Epithelial cell of esophagus (primary cell): ENCODE results near the gene GABBR2.
"Not testable (repeated sequence)": the region's sequence is repeated elsewhere in the genome, so short reads cannot be mapped to it uniquely, and the experiment has no call there.

ENCODE experiments used
- DNase-seq: peaks from one replicate; pipeline ENCODE4 v3.0.0; 2010; ENCODE audit warnings: low read depth
- H3K4me3 ChIP-seq: 2 replicates; pipeline ENCODE4 v1.5.1; 2011; ENCODE audit warnings: mild to moderate bottlenecking, low read length, control low read depth
- TF ChIP-seq, protein P1 (sequence below): IDR thresholded peaks from 2 replicates; pipeline ENCODE4 v1.5.1; 2011; ENCODE audit warnings: low read depth, mild to moderate bottlenecking, low read length, control low read depth, inconsistent platforms; ENCODE audit not compliant: insufficient read depth; ENCODE audit errors: missing control alignments

The GABBR2 gene

DNA sequence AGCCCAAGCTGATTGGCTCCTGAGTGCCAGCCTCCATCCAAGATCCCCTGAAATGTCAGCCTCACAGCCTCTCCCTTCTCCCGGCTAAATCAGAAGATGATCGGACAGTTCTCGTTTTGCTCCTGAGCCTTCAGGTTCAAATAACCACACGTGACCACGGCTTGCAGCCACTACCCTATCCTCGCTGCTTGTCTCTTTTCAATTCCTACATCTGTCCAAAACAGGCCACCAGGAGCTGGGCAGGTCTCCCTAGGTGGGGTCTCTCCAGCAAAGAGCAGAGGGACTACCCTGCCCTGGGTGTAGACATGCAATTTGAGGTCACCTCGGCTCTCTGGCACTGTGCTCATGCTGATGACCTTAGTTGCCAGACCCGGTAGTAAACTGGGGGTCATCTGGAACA lies 229.3 kb downstream of the GABBR2 start:
- TF ChIP-seq, protein P1, sequence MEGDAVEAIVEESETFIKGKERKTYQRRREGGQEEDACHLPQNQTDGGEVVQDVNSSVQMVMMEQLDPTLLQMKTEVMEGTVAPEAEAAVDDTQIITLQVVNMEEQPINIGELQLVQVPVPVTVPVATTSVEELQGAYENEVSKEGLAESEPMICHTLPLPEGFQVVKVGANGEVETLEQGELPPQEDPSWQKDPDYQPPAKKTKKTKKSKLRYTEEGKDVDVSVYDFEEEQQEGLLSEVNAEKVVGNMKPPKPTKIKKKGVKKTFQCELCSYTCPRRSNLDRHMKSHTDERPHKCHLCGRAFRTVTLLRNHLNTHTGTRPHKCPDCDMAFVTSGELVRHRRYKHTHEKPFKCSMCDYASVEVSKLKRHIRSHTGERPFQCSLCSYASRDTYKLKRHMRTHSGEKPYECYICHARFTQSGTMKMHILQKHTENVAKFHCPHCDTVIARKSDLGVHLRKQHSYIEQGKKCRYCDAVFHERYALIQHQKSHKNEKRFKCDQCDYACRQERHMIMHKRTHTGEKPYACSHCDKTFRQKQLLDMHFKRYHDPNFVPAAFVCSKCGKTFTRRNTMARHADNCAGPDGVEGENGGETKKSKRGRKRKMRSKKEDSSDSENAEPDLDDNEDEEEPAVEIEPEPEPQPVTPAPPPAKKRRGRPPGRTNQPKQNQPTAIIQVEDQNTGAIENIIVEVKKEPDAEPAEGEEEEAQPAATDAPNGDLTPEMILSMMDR: no peak
- no peak overlapping the region for H3K4me3 ChIP-seq
- DNase-seq: no peak

DNA sequence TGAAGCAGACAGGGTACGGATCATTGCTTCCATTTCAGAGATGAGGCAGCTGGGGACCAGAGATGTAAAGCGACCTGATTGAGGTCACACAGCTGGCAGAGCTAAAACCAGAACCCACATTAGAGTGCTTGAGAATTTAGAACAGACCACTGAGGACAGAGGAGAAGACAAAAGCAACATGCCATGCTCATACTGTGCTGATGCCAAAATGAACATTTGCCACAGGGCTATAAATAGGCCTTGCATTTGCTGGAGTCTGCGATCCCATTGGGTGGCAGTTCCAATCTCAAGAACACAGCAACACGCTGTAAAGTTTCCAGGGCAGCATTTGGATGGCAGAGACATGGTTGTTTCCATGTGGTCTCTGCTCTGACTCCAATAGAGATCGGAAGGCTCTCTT lies 230.9 kb downstream of the GABBR2 start:
- H3K4me3 ChIP-seq: no peak overlapping the region
- no peak for DNase-seq
- TF ChIP-seq, protein P1: no peak

DNA sequence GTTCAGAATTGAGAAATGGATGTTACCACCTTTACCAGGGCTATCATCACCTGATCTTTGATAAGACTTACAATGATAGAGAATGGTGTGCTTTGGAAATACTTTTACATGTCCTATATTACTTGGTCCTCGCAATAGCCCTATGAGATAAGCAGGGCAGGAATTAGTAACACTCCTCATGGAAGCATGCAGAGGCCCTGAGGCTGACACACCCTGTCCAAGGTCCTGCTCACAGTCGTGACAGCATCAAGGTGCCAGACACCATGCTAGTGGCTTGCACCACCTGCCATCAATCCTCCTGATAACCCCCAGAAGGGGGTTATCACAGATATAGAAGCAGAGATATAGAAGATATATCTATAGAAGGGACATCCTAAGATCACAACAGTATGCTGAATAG lies 236.5 kb downstream of the GABBR2 start:
- DNase-seq: peak; percentile 57
- no peak overlapping the region for H3K4me3 ChIP-seq
- TF ChIP-seq, protein P1: no peak

DNA sequence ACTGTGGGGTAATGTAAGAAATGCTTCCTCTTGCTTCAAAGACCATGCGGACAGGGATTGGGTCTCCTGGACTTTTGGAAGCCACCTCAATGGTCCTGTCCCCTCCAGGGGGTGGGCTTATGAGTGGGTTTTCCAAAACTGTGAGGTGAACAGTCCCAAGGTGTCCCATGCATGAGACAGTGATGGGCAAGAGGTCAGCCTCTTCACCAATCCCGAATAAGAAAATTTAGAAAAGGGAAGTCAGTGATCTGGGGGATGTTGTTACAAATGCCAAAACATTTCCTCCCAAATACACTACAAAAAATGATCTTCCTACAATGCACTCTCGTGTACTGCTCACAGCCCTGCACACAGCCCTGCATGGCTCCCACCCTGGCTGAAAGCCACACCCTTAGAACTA lies 237.6 kb downstream of the GABBR2 start:
- no peak for DNase-seq
- H3K4me3 ChIP-seq: no peak overlapping the region
- TF ChIP-seq, protein P1: no peak

DNA sequence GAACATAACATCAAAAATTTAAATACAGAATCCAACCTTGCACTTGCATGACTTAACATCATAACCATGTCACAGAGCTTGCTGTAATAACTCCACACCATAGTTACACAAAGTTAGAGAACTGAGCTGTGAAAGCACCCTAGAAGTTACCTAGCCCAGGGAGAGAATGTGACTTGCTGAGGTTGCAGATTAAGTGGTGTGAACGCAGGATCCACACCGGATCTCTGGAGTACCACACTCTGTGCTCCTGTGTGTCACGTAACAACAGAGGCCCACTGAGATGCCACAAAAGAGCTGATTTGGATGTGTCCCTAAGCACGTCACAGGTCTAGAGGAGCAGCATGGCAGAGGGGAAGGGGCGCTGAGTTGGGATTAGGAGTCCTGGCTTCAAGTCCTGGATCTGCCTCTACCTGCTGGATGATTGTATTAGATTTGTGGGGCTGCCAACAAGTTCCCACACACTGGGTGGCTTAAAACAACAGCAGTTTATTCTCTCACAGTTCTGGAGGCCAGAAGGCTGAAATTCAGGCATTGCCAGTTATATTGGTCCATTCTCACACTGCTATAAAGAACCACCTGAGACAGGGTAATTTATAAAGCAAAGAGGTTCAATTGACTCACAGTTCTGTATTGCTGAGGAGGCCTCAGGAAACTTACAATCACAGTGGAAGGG lies 240.0 kb downstream of the GABBR2 start:
- TF ChIP-seq, protein P1: no peak
- no peak overlapping the region for H3K4me3 ChIP-seq
- no peak for DNase-seq

DNA sequence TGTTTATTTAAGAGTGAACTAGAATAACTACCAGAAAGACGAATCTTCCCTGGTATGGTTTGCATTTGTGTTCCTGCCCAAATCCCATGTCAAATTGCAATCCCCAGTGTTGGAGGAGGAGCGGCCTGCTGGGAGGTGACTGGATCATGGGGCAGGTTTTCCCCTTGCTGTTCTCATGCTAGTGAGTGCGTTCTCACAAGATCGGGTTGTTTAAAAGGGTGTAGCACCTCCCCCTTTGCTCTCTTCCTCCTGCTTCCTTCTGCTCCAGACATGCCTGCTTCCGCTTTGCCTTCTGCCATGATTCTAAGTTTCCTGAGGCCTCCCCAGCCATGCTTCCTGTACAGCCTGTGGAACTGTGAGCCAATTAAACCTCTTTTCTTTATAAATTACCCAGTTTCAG lies 242.9 kb downstream of the GABBR2 start:
- no peak for DNase-seq
- no peak overlapping the region for H3K4me3 ChIP-seq
- TF ChIP-seq, protein P1: no peak

DNA sequence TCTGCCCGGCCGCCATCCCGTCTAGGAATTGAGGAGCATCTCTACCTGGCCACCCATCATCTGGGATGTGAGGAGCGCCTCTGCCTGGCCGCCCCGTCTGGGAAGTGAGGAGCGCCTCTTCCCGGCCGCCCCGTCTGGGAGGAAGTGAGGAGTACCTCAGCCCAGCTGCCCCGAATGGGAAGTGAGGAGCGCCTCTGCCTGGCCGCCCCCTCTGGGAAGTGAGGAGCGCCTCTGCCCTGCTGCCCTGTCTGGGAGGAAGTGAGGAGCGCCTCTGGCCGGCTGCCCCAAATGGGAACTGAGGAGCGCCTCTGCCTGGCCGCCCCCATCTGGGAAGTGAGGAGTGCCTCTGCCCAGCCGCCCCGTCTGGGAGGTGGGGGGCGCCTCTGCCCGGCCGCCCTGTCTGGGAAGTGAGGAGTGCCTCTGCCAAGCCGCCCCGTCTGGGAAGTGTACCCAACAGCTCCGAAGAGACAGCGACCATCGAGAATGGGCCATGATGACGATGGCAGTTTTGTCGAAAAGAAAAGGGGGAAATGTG lies 244.5 kb downstream of the GABBR2 start:
- not testable (repeated sequence) for H3K4me3 ChIP-seq, DNase-seq

DNA sequence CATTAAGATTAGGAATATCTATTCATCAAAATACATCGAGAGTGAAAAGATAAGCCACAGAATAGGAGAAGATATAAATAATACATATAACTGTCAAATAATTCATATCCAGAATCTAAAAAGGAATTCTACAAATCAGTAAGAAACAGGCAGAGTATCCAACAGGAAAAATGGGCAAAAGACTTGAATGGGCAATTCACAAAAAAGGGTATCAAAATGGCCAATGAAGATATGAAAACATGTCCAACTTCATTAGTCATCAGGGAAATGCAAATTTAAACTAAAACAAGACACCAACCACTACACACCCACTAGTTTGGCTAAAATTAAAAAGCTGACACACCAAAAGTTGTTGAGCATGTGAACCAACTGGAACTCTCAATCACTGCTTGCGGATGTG lies 246.4 kb downstream of the GABBR2 start:
- TF ChIP-seq, protein P1: no peak
- H3K4me3 ChIP-seq: no peak overlapping the region
- DNase-seq: no peak
